HEK293 (cell line): ENCODE measurements around the gene PDCL2.

Experiments used
- CTCF ChIA-PET: fragments of 350-600 bp; formaldehyde crosslinking; extraction: SDS; loops from one replicate; lab custom pipeline; 2021; ENCODE audit warnings: antibody characterized with exemption; lab: Yijun Ruan, JAX
- POLR2A ChIA-PET: fragments of 300-600 bp; formaldehyde crosslinking; extraction: SDS; loops from one replicate; lab custom pipeline; 2020; ENCODE audit warnings: antibody characterized with exemption, inconsistent platforms; lab: Yijun Ruan, JAX
- H3K27ac ChIP-seq: fragments of 200-500 bp; sonication (Bioruptor generic); 2 replicates; pipeline ENCODE4 v1.5.1; 2014; ENCODE audit warnings: low read depth, low read length, control low read depth, inconsistent platforms; ENCODE audit errors: extremely low read depth
- H3K36me3 ChIP-seq, 2 experiments: fragments of 200-500 bp in 1 of 2; sonication (Bioruptor generic) in 1 of 2; 1 replicate in 1 of 2; 2 replicates in 1 of 2; pipeline ENCODE4 v1.5.1; 2014 to 2017; ENCODE audit warnings: inconsistent platforms in 2 of 2, low read length in 2 of 2; ENCODE audit not compliant: control insufficient read depth in 2 of 2, insufficient read depth in 1 of 2
- H3K4me1 ChIP-seq: fragments of 200-500 bp; sonication (Bioruptor generic); 2 replicates; pipeline ENCODE4 v1.5.1; 2014; ENCODE audit warnings: mild to moderate bottlenecking, low read length, inconsistent platforms; ENCODE audit not compliant: control insufficient read depth, insufficient read depth
- H3K4me3 ChIP-seq: 2 replicates; pipeline ENCODE4 v1.5.1; 2011; ENCODE audit warnings: low read depth, mild to moderate bottlenecking, control low read depth, low read length, moderate library complexity
- H3K9me3 ChIP-seq: fragments of 200-500 bp; sonication (Bioruptor generic); 2 replicates; pipeline ENCODE4 v1.5.1; 2014; ENCODE audit warnings: low read depth, low read length, inconsistent platforms; ENCODE audit not compliant: control insufficient read depth, insufficient read depth
- FEZF1 ChIP-seq: fragments of 450-650 bp; formaldehyde crosslinking; IDR thresholded peaks from 2 replicates; pipeline ENCODE4 v1.5.1; 2016; ENCODE audit warnings: missing biosample characterization, missing genetic modification characterization
- SP2 ChIP-seq: fragments of 450-650 bp; formaldehyde crosslinking; IDR thresholded peaks from 2 replicates; pipeline ENCODE4 v1.5.1; 2016; ENCODE audit warnings: missing biosample characterization, missing genetic modification characterization
- SP3 ChIP-seq: fragments of 450-650 bp; formaldehyde crosslinking; IDR thresholded peaks from 2 replicates; pipeline ENCODE4 v1.5.1; 2016; ENCODE audit warnings: missing biosample characterization, missing genetic modification characterization
- YY1 ChIP-seq: fragments of 450-650 bp; formaldehyde crosslinking; IDR thresholded peaks from 2 replicates; pipeline ENCODE4 v1.5.1; 2018; ENCODE audit warnings: missing biosample characterization, missing genetic modification characterization
- ZFP3 ChIP-seq: fragments of 450-650 bp; formaldehyde crosslinking; IDR thresholded peaks from 2 replicates; pipeline ENCODE4 v1.5.1; 2016; ENCODE audit warnings: low read depth, missing biosample characterization, missing genetic modification characterization
- ZNF112 ChIP-seq: fragments of 450-650 bp; formaldehyde crosslinking; IDR thresholded peaks from 2 replicates; pipeline ENCODE4 v1.5.0; 2017; ENCODE audit warnings: missing biosample characterization, missing genetic modification characterization
- ZNF138 ChIP-seq: fragments of 450-650 bp; formaldehyde crosslinking; IDR thresholded peaks from 2 replicates; pipeline ENCODE4 v1.5.1; 2016; ENCODE audit warnings: missing biosample characterization, missing genetic modification characterization, borderline replicate concordance
- ZNF174 ChIP-seq: fragments of 450-650 bp; formaldehyde crosslinking; IDR thresholded peaks from 2 replicates; pipeline ENCODE4 v1.5.0; 2017; ENCODE audit warnings: missing biosample characterization, mild to moderate bottlenecking, missing genetic modification characterization
- ZNF366 ChIP-seq: fragments of 450-650 bp; formaldehyde crosslinking; conservative IDR thresholded peaks from 2 replicates; pipeline ENCODE4 v1.5.1; 2016; ENCODE audit warnings: missing biosample characterization, missing genetic modification characterization
- ZNF398 ChIP-seq: fragments of 450-650 bp; formaldehyde crosslinking; IDR thresholded peaks from 2 replicates; pipeline ENCODE4 v1.5.1; 2017; ENCODE audit warnings: missing biosample characterization, missing genetic modification characterization
- ZNF48 ChIP-seq: fragments of 450-650 bp; formaldehyde crosslinking; IDR thresholded peaks from 2 replicates; pipeline ENCODE4 v1.5.1; 2016; ENCODE audit warnings: missing biosample characterization, missing genetic modification characterization
- ZNF510 ChIP-seq: fragments of 450-650 bp; formaldehyde crosslinking; IDR thresholded peaks from 2 replicates; pipeline ENCODE4 v1.5.1; 2018; ENCODE audit warnings: mild to moderate bottlenecking, missing genetic modification characterization, missing biosample characterization; ENCODE audit not compliant: insufficient replicate concordance
- ZNF513 ChIP-seq: fragments of 450-650 bp; IDR thresholded peaks from 2 replicates; pipeline ENCODE4 v1.5.1; 2018; ENCODE audit warnings: missing biosample characterization, missing genetic modification characterization
- ZNF560 ChIP-seq: fragments of 450-650 bp; formaldehyde crosslinking; IDR thresholded peaks from 2 replicates; pipeline ENCODE4 v1.5.1; 2017; ENCODE audit warnings: missing biosample characterization, missing genetic modification characterization, borderline replicate concordance
- ZNF571 ChIP-seq: fragments of 450-650 bp; formaldehyde crosslinking; IDR thresholded peaks from 2 replicates; pipeline ENCODE4 v1.5.0; 2017; ENCODE audit warnings: missing biosample characterization, missing genetic modification characterization
- ZNF785 ChIP-seq: fragments of 450-650 bp; formaldehyde crosslinking; IDR thresholded peaks from 2 replicates; pipeline ENCODE4 v1.5.1; 2016; ENCODE audit warnings: missing biosample characterization, missing genetic modification characterization
- TF ChIP-seq, protein P1 (sequence below): fragments of 450-650 bp; formaldehyde crosslinking; IDR thresholded peaks from 2 replicates; pipeline ENCODE4 v1.5.1; 2016; ENCODE audit warnings: missing biosample characterization, missing genetic modification characterization
- TF ChIP-seq, protein P2 (sequence below): fragments of 450-650 bp; formaldehyde crosslinking; IDR thresholded peaks from 2 replicates; pipeline ENCODE4 v1.5.1; 2016; ENCODE audit warnings: missing biosample characterization, missing genetic modification characterization
- TF ChIP-seq, protein P3 (sequence below): fragments of 450-650 bp; formaldehyde crosslinking; IDR thresholded peaks from 2 replicates; pipeline ENCODE4 v1.5.0; 2017; ENCODE audit warnings: missing biosample characterization, missing genetic modification characterization, borderline replicate concordance

The PDCL2 gene

GRCh38 chr4:55617587-55618197 is 25.6 kb upstream of the PDCL2 start:
- no peaks in the 10 kb centered on the region for H3K9me3 ChIP-seq
- POLR2A ChIA-PET = no interaction called here
- H3K4me1 ChIP-seq = no peaks in the 10 kb centered on the region
- no peak overlapping the region for H3K4me3 ChIP-seq
- no peaks in the 10 kb centered on the region for H3K36me3 ChIP-seq
- CTCF ChIA-PET = no interaction called here
- no peak for TF ChIP-seq ZNF174 (tag by site-specific recombination)
- no peak for TF ChIP-seq ZNF571 (tag by site-specific recombination)
- no peak for TF ChIP-seq ZNF112 (tag by site-specific recombination)
- no peak for TF ChIP-seq ZNF138 (tag by site-specific recombination)
- no peak for TF ChIP-seq ZNF560 (tag by site-specific recombination)
- no peak for TF ChIP-seq ZNF510 (tag by site-specific recombination)
- TF ChIP-seq, protein P1, sequence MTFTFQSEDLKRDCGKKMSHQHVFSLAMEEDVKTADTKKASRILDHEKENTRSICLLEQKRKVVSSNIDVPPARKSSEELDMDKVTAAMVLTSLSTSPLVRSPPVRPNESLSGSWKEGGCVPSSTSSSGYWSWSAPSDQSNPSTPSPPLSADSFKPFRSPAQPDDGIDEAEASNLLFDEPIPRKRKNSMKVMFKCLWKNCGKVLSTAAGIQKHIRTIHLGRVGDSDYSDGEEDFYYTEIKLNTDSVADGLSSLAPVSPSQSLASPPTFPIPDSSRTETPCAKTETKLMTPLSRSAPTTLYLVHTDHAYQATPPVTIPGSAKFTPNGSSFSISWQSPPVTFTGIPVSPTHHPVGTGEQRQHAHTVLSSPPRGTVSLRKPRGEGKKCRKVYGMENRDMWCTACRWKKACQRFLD = no peak
- TF ChIP-seq ZNF48 = no peak
- TF ChIP-seq ZNF513 (tag by site-specific recombination) = no peak
- TF ChIP-seq ZNF785 (tag by site-specific recombination) = no peak
- no peak for TF ChIP-seq ZNF398 (tag by site-specific recombination)
- no peak for TF ChIP-seq ZNF366 (tag by site-specific recombination)
- TF ChIP-seq, protein P2, sequence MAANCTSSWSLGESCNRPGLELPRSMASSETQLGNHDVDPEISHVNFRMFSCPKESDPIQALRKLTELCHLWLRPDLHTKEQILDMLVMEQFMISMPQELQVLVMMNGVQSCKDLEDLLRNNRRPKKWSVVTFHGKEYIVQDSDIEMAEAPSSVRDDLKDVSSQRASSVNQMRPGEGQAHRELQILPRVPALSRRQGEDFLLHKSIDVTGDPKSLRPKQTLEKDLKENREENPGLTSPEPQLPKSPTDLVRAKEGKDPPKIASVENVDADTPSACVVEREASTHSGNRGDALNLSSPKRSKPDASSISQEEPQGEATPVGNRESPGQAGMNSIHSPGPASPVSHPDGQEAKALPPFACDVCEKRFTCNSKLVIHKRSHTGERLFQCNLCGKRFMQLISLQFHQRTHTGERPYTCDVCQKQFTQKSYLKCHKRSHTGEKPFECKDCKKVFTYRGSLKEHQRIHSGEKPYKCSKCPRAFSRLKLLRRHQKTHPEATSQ (tag by site-specific recombination) = no peak
- TF ChIP-seq, protein P3, sequence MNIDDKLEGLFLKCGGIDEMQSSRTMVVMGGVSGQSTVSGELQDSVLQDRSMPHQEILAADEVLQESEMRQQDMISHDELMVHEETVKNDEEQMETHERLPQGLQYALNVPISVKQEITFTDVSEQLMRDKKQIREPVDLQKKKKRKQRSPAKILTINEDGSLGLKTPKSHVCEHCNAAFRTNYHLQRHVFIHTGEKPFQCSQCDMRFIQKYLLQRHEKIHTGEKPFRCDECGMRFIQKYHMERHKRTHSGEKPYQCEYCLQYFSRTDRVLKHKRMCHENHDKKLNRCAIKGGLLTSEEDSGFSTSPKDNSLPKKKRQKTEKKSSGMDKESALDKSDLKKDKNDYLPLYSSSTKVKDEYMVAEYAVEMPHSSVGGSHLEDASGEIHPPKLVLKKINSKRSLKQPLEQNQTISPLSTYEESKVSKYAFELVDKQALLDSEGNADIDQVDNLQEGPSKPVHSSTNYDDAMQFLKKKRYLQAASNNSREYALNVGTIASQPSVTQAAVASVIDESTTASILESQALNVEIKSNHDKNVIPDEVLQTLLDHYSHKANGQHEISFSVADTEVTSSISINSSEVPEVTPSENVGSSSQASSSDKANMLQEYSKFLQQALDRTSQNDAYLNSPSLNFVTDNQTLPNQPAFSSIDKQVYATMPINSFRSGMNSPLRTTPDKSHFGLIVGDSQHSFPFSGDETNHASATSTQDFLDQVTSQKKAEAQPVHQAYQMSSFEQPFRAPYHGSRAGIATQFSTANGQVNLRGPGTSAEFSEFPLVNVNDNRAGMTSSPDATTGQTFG (tag by site-specific recombination) = no peak
- TF ChIP-seq SP2 (tag by site-specific recombination) = no peak
- no peak for TF ChIP-seq YY1 (tag by site-specific recombination)
- TF ChIP-seq SP3 (tag by site-specific recombination) = no peak
- no peak for TF ChIP-seq ZFP3 (tag by site-specific recombination)
- TF ChIP-seq FEZF1 (tag by site-specific recombination) = no peak
- no peak overlapping the region for H3K27ac ChIP-seq
